ENCODE results near the gene NR1I3.
"Not testable (repeated sequence)": the region's sequence is repeated elsewhere in the genome, so short reads cannot be mapped to it uniquely, and the experiment has no call there.

DNA sequence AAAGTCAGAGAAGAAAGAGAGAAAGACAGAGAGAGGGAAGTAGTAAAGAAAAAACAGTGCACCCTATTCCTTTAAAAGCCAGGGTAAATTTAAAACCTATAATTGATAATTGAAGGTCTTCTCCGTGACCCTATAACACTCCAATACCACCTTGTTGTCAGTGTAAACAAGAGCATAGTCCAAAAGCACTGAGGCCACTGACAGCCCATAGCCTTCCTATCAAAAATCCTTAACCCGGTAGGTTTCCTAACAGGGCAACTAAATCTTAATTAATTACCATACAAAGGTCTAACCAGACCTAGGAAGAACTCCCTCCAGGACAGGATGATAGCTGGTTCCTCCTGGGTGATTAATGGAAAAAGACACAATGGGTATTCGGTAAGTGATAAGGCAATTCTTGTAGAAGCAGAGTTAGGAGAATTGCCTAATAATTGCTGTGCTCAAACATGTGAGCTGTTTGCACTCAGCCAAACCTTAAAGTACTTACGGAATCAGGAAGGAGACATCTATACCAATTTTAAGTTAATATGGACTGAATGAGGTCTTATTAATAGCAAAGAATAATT lies 18.0 kb upstream of the NR1I3 start:
- TF ChIP-seq, protein P1, sequence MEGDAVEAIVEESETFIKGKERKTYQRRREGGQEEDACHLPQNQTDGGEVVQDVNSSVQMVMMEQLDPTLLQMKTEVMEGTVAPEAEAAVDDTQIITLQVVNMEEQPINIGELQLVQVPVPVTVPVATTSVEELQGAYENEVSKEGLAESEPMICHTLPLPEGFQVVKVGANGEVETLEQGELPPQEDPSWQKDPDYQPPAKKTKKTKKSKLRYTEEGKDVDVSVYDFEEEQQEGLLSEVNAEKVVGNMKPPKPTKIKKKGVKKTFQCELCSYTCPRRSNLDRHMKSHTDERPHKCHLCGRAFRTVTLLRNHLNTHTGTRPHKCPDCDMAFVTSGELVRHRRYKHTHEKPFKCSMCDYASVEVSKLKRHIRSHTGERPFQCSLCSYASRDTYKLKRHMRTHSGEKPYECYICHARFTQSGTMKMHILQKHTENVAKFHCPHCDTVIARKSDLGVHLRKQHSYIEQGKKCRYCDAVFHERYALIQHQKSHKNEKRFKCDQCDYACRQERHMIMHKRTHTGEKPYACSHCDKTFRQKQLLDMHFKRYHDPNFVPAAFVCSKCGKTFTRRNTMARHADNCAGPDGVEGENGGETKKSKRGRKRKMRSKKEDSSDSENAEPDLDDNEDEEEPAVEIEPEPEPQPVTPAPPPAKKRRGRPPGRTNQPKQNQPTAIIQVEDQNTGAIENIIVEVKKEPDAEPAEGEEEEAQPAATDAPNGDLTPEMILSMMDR (IDR thresholded peaks at IDR 0.05): not testable (repeated sequence)
- not testable (repeated sequence) for TF ChIP-seq EP300 (IDR thresholded peaks at IDR 0.05; ENCODE audit: low read depth); POLR2A (IDR thresholded peaks at IDR 0.05)
